WTC11 (cell line): ENCODE results near the gene CNBP. TPM values are rescaled to one million over a fixed set of nuclear protein-coding genes. Genes with fewer than 3 reads are reported as not detected.

Source experiments
- ATAC-seq: fragments of 200-7000 bp; cut with Tn5 transposase; 2 replicates; pipeline ENCODE4 v1.10.0; 2021; ENCODE audit warnings: mild to moderate bottlenecking, moderate library complexity
- CTCF ChIA-PET: fragments of 300-600 bp; sonication (Branson Sonifier 250); formaldehyde crosslinking; loops from one replicate; lab custom pipeline; 2021; ENCODE audit warnings: antibody characterized with exemption; lab: Charles Lee
- POLR2A ChIA-PET: fragments of 350-600 bp; sonication (Branson Sonifier 250); formaldehyde crosslinking; loops from one replicate; lab custom pipeline; 2021; ENCODE audit warnings: antibody characterized with exemption; lab: Charles Lee
- DNase-seq: peaks from one replicate; pipeline ENCODE4 v3.0.0; 2021; ENCODE audit warnings: low spot score
- H3K27ac Mint-ChIP-seq: 2 replicates; pipeline ENCODE4 v1.8.0; 2021; ENCODE audit warnings: mixed read lengths
- H3K27me3 Mint-ChIP-seq: 2 replicates; pipeline ENCODE4 v1.8.0; 2021; ENCODE audit warnings: low read depth, mild to moderate bottlenecking, moderate library complexity, mixed read lengths
- H3K36me3 Mint-ChIP-seq: 2 replicates; pipeline ENCODE4 v1.8.0; 2021; ENCODE audit warnings: mixed read lengths
- H3K4me1 Mint-ChIP-seq: 2 replicates; pipeline ENCODE4 v1.8.0; 2022; ENCODE audit warnings: mixed read lengths
- H3K4me3 Mint-ChIP-seq: 2 replicates; pipeline ENCODE4 v1.8.0; 2021; ENCODE audit warnings: mild to moderate bottlenecking, moderate library complexity, mixed read lengths
- H3K9me3 Mint-ChIP-seq: 2 replicates; pipeline ENCODE4 v1.8.0; 2021; ENCODE audit warnings: mixed read lengths
- CREB1 ChIP-seq: sonication (generic); formaldehyde crosslinking; IDR thresholded peaks from 2 replicates; pipeline ENCODE4 v1.8.0; 2023; ENCODE audit warnings: mild to moderate bottlenecking, missing genetic modification reagents
- ERG ChIP-seq: fragments of 250-450 bp; sonication (Bioruptor Pico); IDR thresholded peaks from 2 replicates; pipeline ENCODE4 v1.8.0; 2021; ENCODE audit warnings: mild to moderate bottlenecking
- ESRRA ChIP-seq: sonication (generic); formaldehyde crosslinking; IDR thresholded peaks from 2 replicates; pipeline ENCODE4 v1.8.1; 2022; ENCODE audit warnings: mild to moderate bottlenecking, missing genetic modification reagents, borderline replicate concordance
- ETV6 ChIP-seq: sonication (generic); formaldehyde crosslinking; IDR thresholded peaks from 2 replicates; pipeline ENCODE4 v1.8.1; 2022; ENCODE audit warnings: mild to moderate bottlenecking, missing genetic modification reagents
- FOXP1 ChIP-seq: sonication (generic); formaldehyde crosslinking; IDR thresholded peaks from 2 replicates; pipeline ENCODE4 v1.8.0; 2022; ENCODE audit warnings: missing genetic modification reagents, mild to moderate bottlenecking, moderate library complexity, borderline replicate concordance
- GRHL2 ChIP-seq: fragments of 250-450 bp; sonication (Bioruptor Pico); IDR thresholded peaks from 2 replicates; pipeline ENCODE4 v1.8.0; 2022; ENCODE audit warnings: mild to moderate bottlenecking, moderate library complexity; ENCODE audit not compliant: insufficient replicate concordance, severe bottlenecking
- GTF2I ChIP-seq: fragments of 250-450 bp; sonication (Bioruptor Pico); conservative IDR thresholded peaks from 2 replicates; pipeline ENCODE4 v1.4.0; 2021; ENCODE audit warnings: mild to moderate bottlenecking
- IRF1 ChIP-seq: sonication (generic); formaldehyde crosslinking; IDR thresholded peaks from 2 replicates; pipeline ENCODE4 v1.8.0; 2023; ENCODE audit warnings: missing genetic modification reagents
- IRF2 ChIP-seq: sonication (generic); formaldehyde crosslinking; IDR thresholded peaks from 2 replicates; pipeline ENCODE4 v1.8.0; 2022; ENCODE audit warnings: low read depth, missing genetic modification reagents, borderline replicate concordance
- MXD4 ChIP-seq: fragments of 250-450 bp; sonication (Bioruptor Pico); IDR thresholded peaks from 2 replicates; pipeline ENCODE4 v1.8.0; 2021; ENCODE audit warnings: mild to moderate bottlenecking, moderate library complexity, borderline replicate concordance
- MYBL2 ChIP-seq: sonication (generic); formaldehyde crosslinking; IDR thresholded peaks from 2 replicates; pipeline ENCODE4 v1.8.1; 2023; ENCODE audit warnings: mild to moderate bottlenecking, moderate library complexity, missing genetic modification reagents
- NFATC4 ChIP-seq: fragments of 250-450 bp; sonication (Bioruptor Pico); IDR thresholded peaks from 2 replicates; pipeline ENCODE4 v1.9.0; 2021; ENCODE audit warnings: mild to moderate bottlenecking
- NFE2L1 ChIP-seq: sonication (generic); formaldehyde crosslinking; IDR thresholded peaks from 2 replicates; pipeline ENCODE4 v1.8.1; 2023; ENCODE audit warnings: missing genetic modification reagents
- NFYB ChIP-seq: sonication (generic); formaldehyde crosslinking; conservative IDR thresholded peaks from 2 replicates; pipeline ENCODE4 v1.8.0; 2022; ENCODE audit warnings: low read depth, missing genetic modification reagents
- NR2C2 ChIP-seq: sonication (generic); formaldehyde crosslinking; IDR thresholded peaks from 2 replicates; pipeline ENCODE4 v1.8.0; 2022; ENCODE audit warnings: mild to moderate bottlenecking, missing genetic modification reagents
- RORB ChIP-seq: fragments of 250-450 bp; sonication (Bioruptor Pico); IDR thresholded peaks from 2 replicates; pipeline ENCODE4 v1.9.0; 2021; ENCODE audit warnings: mild to moderate bottlenecking
- SMAD3 ChIP-seq: sonication (generic); formaldehyde crosslinking; IDR thresholded peaks from 2 replicates; pipeline ENCODE4 v1.8.0; 2022; ENCODE audit warnings: missing genetic modification reagents, mild to moderate bottlenecking, borderline replicate concordance
- USF1 ChIP-seq: sonication (generic); formaldehyde crosslinking; IDR thresholded peaks from 2 replicates; pipeline ENCODE4 v1.8.0; 2022; ENCODE audit warnings: mild to moderate bottlenecking, missing genetic modification reagents
- USF2 ChIP-seq: sonication (generic); formaldehyde crosslinking; IDR thresholded peaks from 2 replicates; pipeline ENCODE4 v1.8.1; 2023; ENCODE audit warnings: mild to moderate bottlenecking, missing genetic modification reagents, moderate library complexity
- ZMAT4 ChIP-seq: fragments of 250-450 bp; sonication (Bioruptor Pico); IDR thresholded peaks from 2 replicates; pipeline ENCODE4 v1.9.0; 2021; ENCODE audit warnings: mild to moderate bottlenecking
- ZNF138 ChIP-seq: sonication (generic); formaldehyde crosslinking; conservative IDR thresholded peaks from 2 replicates; pipeline ENCODE4 v1.8.1; 2022; ENCODE audit warnings: mild to moderate bottlenecking, moderate library complexity, missing genetic modification reagents
- ZNF317 ChIP-seq: sonication (generic); formaldehyde crosslinking; IDR thresholded peaks from 2 replicates; pipeline ENCODE4 v1.8.1; 2023; ENCODE audit warnings: low read depth, mild to moderate bottlenecking, moderate library complexity, missing genetic modification reagents, borderline replicate concordance
- ZNF671 ChIP-seq: fragments of 250-450 bp; sonication (Bioruptor Pico); IDR thresholded peaks from 2 replicates; pipeline ENCODE4 v1.8.0; 2021; ENCODE audit warnings: mild to moderate bottlenecking
- total RNA-seq: library from RNA; stranded (reverse); gene quantifications from 3 replicates; pipeline ENCODE4 v1.2.3, GENCODE V29; 2021
- TF ChIP-seq, protein P1 (sequence below): fragments of 250-450 bp; sonication (Bioruptor Pico); conservative IDR thresholded peaks from 2 replicates; pipeline ENCODE4 v1.9.0; 2021; ENCODE audit warnings: mild to moderate bottlenecking
- TF ChIP-seq, protein P2 (sequence below): fragments of 250-450 bp; sonication (Bioruptor Pico); IDR thresholded peaks from 2 replicates; pipeline ENCODE4 v2.1.2; 2022; ENCODE audit warnings: mild to moderate bottlenecking, moderate library complexity
- TF ChIP-seq, protein P3 (sequence below): sonication (generic); formaldehyde crosslinking; IDR thresholded peaks from 2 replicates; pipeline ENCODE4 v1.8.1; 2022; ENCODE audit warnings: low read depth, mild to moderate bottlenecking, moderate library complexity, missing genetic modification reagents, borderline replicate concordance
- TF ChIP-seq, protein P4 (sequence below): sonication (generic); formaldehyde crosslinking; IDR thresholded peaks from 2 replicates; pipeline ENCODE4 v1.8.1; 2022; ENCODE audit warnings: missing genetic modification reagents, borderline replicate concordance

Gene CNBP
- total RNA-seq, 1 experiment from 2014 or later, result 329 TPM

DNA sequence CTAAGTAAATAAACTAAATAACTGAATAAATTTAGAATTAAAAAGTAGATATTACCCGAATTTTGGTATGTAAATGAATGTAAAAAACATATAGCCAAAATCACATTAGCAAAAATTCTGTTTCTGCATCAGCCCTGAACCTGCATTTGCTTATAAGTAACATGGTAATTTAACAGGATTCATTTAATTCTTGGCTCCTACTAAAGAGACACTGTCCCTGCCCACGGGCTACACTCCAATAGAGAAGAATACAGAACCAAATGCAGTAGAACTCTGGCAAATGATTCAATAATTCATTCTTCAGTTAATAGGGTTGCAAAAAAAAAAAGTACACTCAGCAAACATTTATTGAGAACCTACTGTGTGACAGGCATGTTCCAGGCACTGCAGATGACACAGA, 20.8 kb upstream of the CNBP start:
- Mint-ChIP-seq H3K9me3 (no peaks in the 10 kb centered on the region), H3K4me1 (no peaks in the 10 kb centered on the region)
- ChIA-PET CTCF (no interaction called here), POLR2A (no interaction called here)
- no peak for DNase-seq
- TF ChIP-seq ERG (CRISPR knock-in tag), result no peak
- TF ChIP-seq ZNF138 (CRISPR knock-in tag), result no peak
- TF ChIP-seq, protein P1, sequence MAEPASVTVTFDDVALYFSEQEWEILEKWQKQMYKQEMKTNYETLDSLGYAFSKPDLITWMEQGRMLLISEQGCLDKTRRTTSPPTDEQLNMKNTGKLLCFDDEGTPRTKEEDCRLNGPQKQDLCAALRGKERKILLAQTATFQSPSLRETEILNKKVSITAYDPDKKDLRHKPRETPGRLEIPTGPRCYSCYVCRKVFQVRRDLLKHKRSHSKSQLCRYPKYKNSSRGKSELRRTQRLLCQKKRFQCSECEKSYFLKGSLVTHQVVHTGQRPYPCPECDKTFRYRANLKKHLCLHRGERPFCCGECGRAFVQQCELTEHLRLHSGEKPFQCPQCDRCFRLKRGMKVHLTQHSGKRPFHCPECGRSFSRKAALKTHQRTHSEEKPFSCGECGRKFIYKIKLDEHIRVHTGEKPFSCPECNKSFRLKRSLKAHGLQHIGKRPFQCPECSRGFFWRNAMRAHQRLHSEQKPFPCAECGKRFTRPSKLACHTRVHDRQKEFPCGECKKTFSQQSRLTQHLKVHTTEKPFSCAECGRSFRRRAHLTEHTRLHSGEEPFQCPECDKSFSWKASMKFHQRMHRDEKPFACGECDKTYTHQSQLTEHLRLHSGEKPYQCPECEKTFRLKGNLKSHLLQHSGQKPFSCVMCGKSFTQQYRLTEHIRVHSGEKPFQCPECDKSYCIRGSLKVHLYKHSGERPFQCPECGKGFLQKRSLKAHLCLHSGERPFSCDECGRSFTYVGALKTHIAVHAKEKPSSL (CRISPR knock-in tag), result no peak
- TF ChIP-seq ZNF317, result no peak
- no peak for TF ChIP-seq ESRRA (CRISPR knock-in tag)
- TF ChIP-seq USF2 (CRISPR knock-in tag), result no peak
- TF ChIP-seq SMAD3, result no peak
- no peak for TF ChIP-seq GTF2I (CRISPR knock-in tag)
- no peak for TF ChIP-seq MXD4 (CRISPR knock-in tag)
- TF ChIP-seq NR2C2 (CRISPR knock-in tag), result no peak
- no peak for TF ChIP-seq MYBL2 (CRISPR knock-in tag)
- no peak for TF ChIP-seq NFATC4 (CRISPR knock-in tag)
- TF ChIP-seq USF1 (CRISPR knock-in tag), result no peak
- TF ChIP-seq ZNF671 (CRISPR knock-in tag), result no peak
- TF ChIP-seq, protein P2, sequence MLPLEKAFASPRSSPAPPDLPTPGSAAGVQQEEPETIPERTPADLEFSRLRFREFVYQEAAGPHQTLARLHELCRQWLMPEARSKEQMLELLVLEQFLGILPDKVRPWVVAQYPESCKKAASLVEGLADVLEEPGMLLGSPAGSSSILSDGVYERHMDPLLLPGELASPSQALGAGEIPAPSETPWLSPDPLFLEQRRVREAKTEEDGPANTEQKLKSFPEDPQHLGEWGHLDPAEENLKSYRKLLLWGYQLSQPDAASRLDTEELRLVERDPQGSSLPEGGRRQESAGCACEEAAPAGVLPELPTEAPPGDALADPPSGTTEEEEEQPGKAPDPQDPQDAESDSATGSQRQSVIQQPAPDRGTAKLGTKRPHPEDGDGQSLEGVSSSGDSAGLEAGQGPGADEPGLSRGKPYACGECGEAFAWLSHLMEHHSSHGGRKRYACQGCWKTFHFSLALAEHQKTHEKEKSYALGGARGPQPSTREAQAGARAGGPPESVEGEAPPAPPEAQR (CRISPR knock-in tag), result no peak
- TF ChIP-seq NFYB (CRISPR knock-in tag), result no peak
- no peak for TF ChIP-seq RORB
- no peak for TF ChIP-seq NFE2L1 (CRISPR knock-in tag)
- TF ChIP-seq, protein P3, sequence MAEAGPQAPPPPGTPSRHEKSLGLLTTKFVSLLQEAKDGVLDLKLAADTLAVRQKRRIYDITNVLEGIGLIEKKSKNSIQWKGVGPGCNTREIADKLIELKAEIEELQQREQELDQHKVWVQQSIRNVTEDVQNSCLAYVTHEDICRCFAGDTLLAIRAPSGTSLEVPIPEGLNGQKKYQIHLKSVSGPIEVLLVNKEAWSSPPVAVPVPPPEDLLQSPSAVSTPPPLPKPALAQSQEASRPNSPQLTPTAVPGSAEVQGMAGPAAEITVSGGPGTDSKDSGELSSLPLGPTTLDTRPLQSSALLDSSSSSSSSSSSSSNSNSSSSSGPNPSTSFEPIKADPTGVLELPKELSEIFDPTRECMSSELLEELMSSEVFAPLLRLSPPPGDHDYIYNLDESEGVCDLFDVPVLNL, result no peak
- TF ChIP-seq, all 79 proteins: peak for 0
- Mint-ChIP-seq H3K27ac (no peak overlapping the region), H3K4me3 (no peak overlapping the region), H3K36me3 (no peaks in the 10 kb centered on the region), H3K27me3 (no peaks in the 10 kb centered on the region; the same call in 1 of the 2 replicates)
- ATAC-seq, result no peak

DNA sequence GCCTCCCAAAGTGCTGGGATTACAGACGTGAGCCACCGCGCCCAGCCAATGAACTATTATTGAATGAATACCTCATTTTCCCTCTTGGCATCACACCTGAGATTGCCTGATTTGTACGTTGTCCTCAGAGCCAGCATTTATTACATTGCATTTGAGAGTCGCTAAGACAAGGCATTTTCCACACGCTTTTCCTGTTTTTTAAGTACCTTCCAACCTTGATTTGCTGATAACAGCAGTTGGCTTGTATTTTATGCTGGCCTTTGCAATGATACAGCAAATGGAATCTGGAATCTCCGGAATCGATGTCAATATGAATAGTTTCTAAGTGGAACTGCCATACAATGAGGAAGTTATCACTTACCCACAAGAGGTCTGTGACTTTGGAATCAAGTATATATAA, 15.7 kb upstream of the CNBP start:
- H3K4me1 Mint-ChIP-seq, result no peaks in the 10 kb centered on the region
- no peaks in the 10 kb centered on the region for H3K9me3 Mint-ChIP-seq
- H3K27ac Mint-ChIP-seq, result no peak overlapping the region
- H3K36me3 Mint-ChIP-seq, result no peaks in the 10 kb centered on the region
- H3K4me3 Mint-ChIP-seq, result no peak overlapping the region
- H3K27me3 Mint-ChIP-seq, result no peaks in the 10 kb centered on the region; the same call in 1 of the 2 replicates
- no peak for ATAC-seq
- DNase-seq, result no peak
- POLR2A ChIA-PET, result no interaction called here
- CTCF ChIA-PET, result no interaction called here
- no peak for TF ChIP-seq FOXP1
- TF ChIP-seq, protein P4, sequence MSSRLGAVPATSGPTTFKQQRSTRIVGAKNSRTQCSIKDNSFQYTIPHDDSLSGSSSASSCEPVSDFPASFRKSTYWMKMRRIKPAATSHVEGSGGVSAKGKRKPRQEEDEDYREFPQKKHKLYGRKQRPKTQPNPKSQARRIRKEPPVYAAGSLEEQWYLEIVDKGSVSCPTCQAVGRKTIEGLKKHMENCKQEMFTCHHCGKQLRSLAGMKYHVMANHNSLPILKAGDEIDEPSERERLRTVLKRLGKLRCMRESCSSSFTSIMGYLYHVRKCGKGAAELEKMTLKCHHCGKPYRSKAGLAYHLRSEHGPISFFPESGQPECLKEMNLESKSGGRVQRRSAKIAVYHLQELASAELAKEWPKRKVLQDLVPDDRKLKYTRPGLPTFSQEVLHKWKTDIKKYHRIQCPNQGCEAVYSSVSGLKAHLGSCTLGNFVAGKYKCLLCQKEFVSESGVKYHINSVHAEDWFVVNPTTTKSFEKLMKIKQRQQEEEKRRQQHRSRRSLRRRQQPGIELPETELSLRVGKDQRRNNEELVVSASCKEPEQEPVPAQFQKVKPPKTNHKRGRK (CRISPR knock-in tag), result no peak
- no peak for TF ChIP-seq ZMAT4 (CRISPR knock-in tag)
- TF ChIP-seq IRF1 (CRISPR knock-in tag), result no peak
- no peak for TF ChIP-seq CREB1 (CRISPR knock-in tag)
- TF ChIP-seq ETV6 (CRISPR knock-in tag), result no peak
- TF ChIP-seq IRF2, result no peak
- no peak for TF ChIP-seq GRHL2 (CRISPR knock-in tag)
